Ascending aorta (tissue), 2 donors: ENCODE data around the gene EHMT1. TPM values are rescaled to one million over a fixed set of nuclear protein-coding genes. Genes with fewer than 3 reads are reported as not detected.

Experiments
- DNase-seq, 2 donors: peaks; one replicate each; pipeline ENCODE4 v3.0.0-alpha.2; 2019; ENCODE audit warnings: low spot score in 2 of 2
- H3K27ac ChIP-seq, 2 donors: fragments of 200-600 bp; sonication (generic); one replicate each; pipeline ENCODE4 v1.5.1; 2016 to 2017; ENCODE audit warnings: mild to moderate bottlenecking in 1 of 2
- H3K27me3 ChIP-seq: fragments of 200-600 bp; sonication (generic); one replicate; pipeline ENCODE4 v1.5.1; 2017
- H3K36me3 ChIP-seq, 2 donors: fragments of 200-600 bp; sonication (generic); one replicate each; pipeline ENCODE4 v1.5.1; 2016
- H3K4me1 ChIP-seq, 2 donors: fragments of 200-600 bp; sonication (generic); one replicate each; pipeline ENCODE4 v1.5.1; 2016 to 2017; ENCODE audit warnings: mild to moderate bottlenecking in 1 of 2
- H3K4me3 ChIP-seq, 2 donors: fragments of 200-600 bp; sonication (generic); one replicate each; pipeline ENCODE4 v1.5.1; 2016 to 2017; ENCODE audit warnings: mild to moderate bottlenecking in 1 of 2
- H3K9me3 ChIP-seq, 2 donors: fragments of 200-600 bp; sonication (generic); one replicate each; pipeline ENCODE4 v1.5.1; 2016
- CTCF ChIP-seq, 3 experiments: fragments of 200-600 bp in 2 of 3; fragments of 450-650 bp in 1 of 3; sonication (generic) in 2 of 3; IDR thresholded peaks; one replicate each; pipeline ENCODE4 v1.5.1; 2016 to 2019; ENCODE audit warnings: antibody characterized with exemption in 3 of 3, mild to moderate bottlenecking in 1 of 3, moderate library complexity in 1 of 3
- intact Hi-C: fragments of 100-400 bp; cut with DNase I; formaldehyde crosslinking; loops from one replicate; pipeline ENCODE4 v1.15.1; 2023
- total RNA-seq: library from RNA; depleted of rRNA; stranded (reverse); fragments of >200 nt; gene quantifications from one replicate; pipeline ENCODE4 v1.1.0, GENCODE V29; 2016

Gene EHMT1
- total RNA-seq, 1 donor from 2014 or later: 49.9 TPM

GRCh38 chr9:137691646-137692351 is 73.0 kb downstream of the EHMT1 start:
- TF ChIP-seq CTCF (IDR thresholded peaks at IDR 0.05): no peak
- Histone ChIP-seq H3K27me3 (no peaks in the 10 kb centered on the region), H3K4me1 (peaks cover 0 to 11% of the 10 kb centered on the region in 2 donors), H3K27ac (no peak overlapping the region), H3K9me3 (no peaks in the 10 kb centered on the region), H3K36me3 (no peaks in the 10 kb centered on the region), H3K4me3 (no peak overlapping the region)
- no peak for DNase-seq
- intact Hi-C loops: no loop called here

GRCh38 chr9:137694236-137694959 is 75.6 kb downstream of the EHMT1 start:
- Histone ChIP-seq H3K4me3 (no peak overlapping the region), H3K27me3 (no peaks in the 10 kb centered on the region), H3K9me3 (no peaks in the 10 kb centered on the region), H3K27ac (no peak overlapping the region), H3K36me3 (no peaks in the 10 kb centered on the region), H3K4me1 (peaks cover 0 to 11% of the 10 kb centered on the region in 2 donors)
- TF ChIP-seq CTCF (IDR thresholded peaks at IDR 0.05): no peak
- DNase-seq: no peak
- intact Hi-C loops: no loop called here

- Histone ChIP-seq H3K27ac (no peak overlapping the region), H3K4me1 (peaks cover 0 to 11% of the 10 kb centered on the region in 2 donors), H3K36me3 (no peaks in the 10 kb centered on the region), H3K27me3 (no peaks in the 10 kb centered on the region), H3K4me3 (no peak overlapping the region), H3K9me3 (no peaks in the 10 kb centered on the region)
- intact Hi-C loops: no loop called here
- no peak for DNase-seq
- TF ChIP-seq CTCF (IDR thresholded peaks at IDR 0.05): peak; percentile 29 to 40 (median 35)
These were observed 76.4 kb downstream of the EHMT1 start for GRCh38 chr9:137694962-137695875.

GRCh38 chr9:137696136-137696925 is 77.5 kb downstream of the EHMT1 start:
- DNase-seq: no peak
- H3K27me3 ChIP-seq: no peaks in the 10 kb centered on the region
- no peak overlapping the region for H3K27ac ChIP-seq
- H3K4me1 ChIP-seq: peaks cover 0 to 4% of the 10 kb centered on the region in 2 donors
- no peaks in the 10 kb centered on the region for H3K9me3 ChIP-seq
- no peak for TF ChIP-seq CTCF (IDR thresholded peaks at IDR 0.05)
- intact Hi-C loops: no loop called here
- no peak overlapping the region for H3K4me3 ChIP-seq
- no peaks in the 10 kb centered on the region for H3K36me3 ChIP-seq

GRCh38 chr9:137697193-137697592 is 78.4 kb downstream of the EHMT1 start:
- H3K9me3 ChIP-seq: no peaks in the 10 kb centered on the region
- TF ChIP-seq CTCF (IDR thresholded peaks at IDR 0.05): no peak
- intact Hi-C loops: no loop called here
- H3K36me3 ChIP-seq: no peaks in the 10 kb centered on the region
- H3K27ac ChIP-seq: no peak overlapping the region
- H3K27me3 ChIP-seq: no peaks in the 10 kb centered on the region
- DNase-seq: no peak
- no peak overlapping the region for H3K4me3 ChIP-seq
- peaks cover 0 to 3% of the 10 kb centered on the region in 2 donors for H3K4me1 ChIP-seq
